HG02943 (cell line): Measurements from ENCODE around the gene EVA1C.
"Not testable (repeated sequence)": the region's sequence is repeated elsewhere in the genome, so short reads cannot be mapped to it uniquely, and the experiment has no call there.

ENCODE experiments used
- ATAC-seq: cut with Tn5 transposase; IDR thresholded peaks from one replicate; pipeline ENCODE4 v1.9.1; 2021; ENCODE audit warnings: mild to moderate bottlenecking, low read depth, moderate library complexity; ENCODE audit not compliant: unreplicated experiment

Gene EVA1C

GRCh38 chr21:32412162-32413014 is at the start of gene EVA1C:
EVA1C (plus strand) TSS chr21:32412706; CDS start chr21:32412854, 148 bp downstream.
- no peak for ATAC-seq

- ATAC-seq, result no peak
These were observed 48.1 kb upstream of the EVA1C start for GRCh38 chr21:32364387-32364786.

GRCh38 chr21:32364796-32365195 is 47.7 kb upstream of the EVA1C start:
- ATAC-seq, result no peak

- no peak for ATAC-seq
These were observed 46.3 kb upstream of the EVA1C start for GRCh38 chr21:32366191-32366590.

- ATAC-seq, result no peak
These were observed 45.3 kb upstream of the EVA1C start for GRCh38 chr21:32367158-32367557.

GRCh38 chr21:32368386-32368785 is 44.1 kb upstream of the EVA1C start:
- no peak for ATAC-seq

- not testable (repeated sequence) for ATAC-seq
These were observed 43.5 kb upstream of the EVA1C start for GRCh38 chr21:32368961-32369360.

GRCh38 chr21:32370998-32371766 is 41.3 kb upstream of the EVA1C start:
- no peak for ATAC-seq

GRCh38 chr21:32371913-32372314 is 40.6 kb upstream of the EVA1C start:
- no peak for ATAC-seq

GRCh38 chr21:32372755-32373154 is 39.8 kb upstream of the EVA1C start:
- ATAC-seq, result no peak

- ATAC-seq, result no peak
These were observed 35.0 kb upstream of the EVA1C start for GRCh38 chr21:32377506-32377905.

GRCh38 chr21:32377991-32378390 is 34.5 kb upstream of the EVA1C start:
- ATAC-seq, result no peak

GRCh38 chr21:32378956-32379355 is 33.5 kb upstream of the EVA1C start:
- ATAC-seq, result no peak

GRCh38 chr21:32380940-32381339 is 31.6 kb upstream of the EVA1C start:
- no peak for ATAC-seq

GRCh38 chr21:32381571-32381970 is 30.9 kb upstream of the EVA1C start:
- no peak for ATAC-seq

GRCh38 chr21:32382108-32382644 is 30.3 kb upstream of the EVA1C start:
- no peak for ATAC-seq

GRCh38 chr21:32383812-32384211 is 28.7 kb upstream of the EVA1C start:
- no peak for ATAC-seq

- no peak for ATAC-seq
These were observed 26.2 kb upstream of the EVA1C start for GRCh38 chr21:32386195-32386870.

- ATAC-seq, result no peak
These were observed 25.4 kb upstream of the EVA1C start for GRCh38 chr21:32387151-32387550.

- no peak for ATAC-seq
These were observed 24.2 kb upstream of the EVA1C start for GRCh38 chr21:32388306-32388705.
